Karpas-422 (cell line): Measurements from ENCODE around the gene LRRC3. TPM values are rescaled to one million over a fixed set of nuclear protein-coding genes. Genes with fewer than 3 reads are reported as not detected.
"Not testable (repeated sequence)": the region's sequence is repeated elsewhere in the genome, so short reads cannot be mapped to it uniquely, and the experiment has no call there.

Source experiments
- DNase-seq: peaks from one replicate; pipeline ENCODE4 v3.0.0-alpha.2; 2015
- H2AFZ ChIP-seq: fragments of 200-600 bp; sonication (generic); 2 replicates; pipeline ENCODE4 v1.6.1; 2014; ENCODE audit warnings: antibody characterized with exemption, low read length, mixed read lengths
- H3K27ac ChIP-seq: fragments of 200-600 bp; sonication (generic); 2 replicates; pipeline ENCODE4 v1.5.1; 2014; ENCODE audit warnings: mild to moderate bottlenecking, low read length, moderate library complexity
- H3K27me3 ChIP-seq: fragments of 200-600 bp; sonication (generic); 2 replicates; pipeline ENCODE4 v1.6.1; 2014; ENCODE audit warnings: low read length, mixed read lengths
- H3K36me3 ChIP-seq: fragments of 200-600 bp; sonication (generic); 2 replicates; pipeline ENCODE4 v1.6.1; 2014; ENCODE audit warnings: low read length, mixed read lengths; ENCODE audit not compliant: insufficient read depth
- H3K4me1 ChIP-seq: fragments of 200-600 bp; sonication (generic); 2 replicates; pipeline ENCODE4 v1.6.1; 2014; ENCODE audit warnings: mild to moderate bottlenecking, low read length, mixed read lengths
- H3K4me2 ChIP-seq: fragments of 200-600 bp; sonication (generic); 2 replicates; pipeline ENCODE4 v1.6.1; 2014; ENCODE audit warnings: low read length, low read depth, mild to moderate bottlenecking; ENCODE audit not compliant: poor library complexity, severe bottlenecking
- H3K4me3 ChIP-seq: fragments of 200-600 bp; sonication (generic); 2 replicates; pipeline ENCODE4 v1.5.1; 2014; ENCODE audit warnings: mild to moderate bottlenecking, antibody characterized with exemption, low read length, mixed read lengths
- H3K79me2 ChIP-seq: fragments of 200-600 bp; sonication (generic); 2 replicates; pipeline ENCODE4 v1.6.1; 2014; ENCODE audit warnings: mild to moderate bottlenecking, low read length, mixed read lengths
- H3K9ac ChIP-seq: fragments of 200-600 bp; sonication (generic); 2 replicates; pipeline ENCODE4 v1.6.0; 2014; ENCODE audit warnings: low read length
- H3K9me2 ChIP-seq: fragments of 200-600 bp; sonication (generic), shearing (Covaris generic); replicated peaks from 2 replicates; pipeline ENCODE4 v1.6.0; 2014; ENCODE audit warnings: mild to moderate bottlenecking, low read length, moderate library complexity; ENCODE audit not compliant: insufficient read depth
- H3K9me3 ChIP-seq: fragments of 300-700, 200-600 bp; sonication (generic); 2 replicates; pipeline ENCODE4 v1.6.1; 2014; ENCODE audit warnings: low read length, mixed read lengths
- H4K20me1 ChIP-seq: fragments of 200-600 bp; sonication (generic); 2 replicates; pipeline ENCODE4 v1.6.1; 2014; ENCODE audit warnings: mild to moderate bottlenecking, antibody characterized with exemption, low read length, low read depth; ENCODE audit not compliant: insufficient read depth
- total RNA-seq: library from RNA; depleted of rRNA; stranded (reverse); fragments of >200 nt; shearing (Covaris generic); gene quantifications from 2 replicates; pipeline ENCODE4 v1.2.3, GENCODE V29; 2014; ENCODE audit warnings: low replicate concordance

LRRC3 gene
- total RNA-seq, 1 experiment from 2014 or later: not detected

GRCh38 chr21:44503006-44503889 lies 47.9 kb downstream of the LRRC3 start:
- H3K79me2 ChIP-seq, DNase-seq, H3K9me2 ChIP-seq: not testable (repeated sequence)

DNA sequence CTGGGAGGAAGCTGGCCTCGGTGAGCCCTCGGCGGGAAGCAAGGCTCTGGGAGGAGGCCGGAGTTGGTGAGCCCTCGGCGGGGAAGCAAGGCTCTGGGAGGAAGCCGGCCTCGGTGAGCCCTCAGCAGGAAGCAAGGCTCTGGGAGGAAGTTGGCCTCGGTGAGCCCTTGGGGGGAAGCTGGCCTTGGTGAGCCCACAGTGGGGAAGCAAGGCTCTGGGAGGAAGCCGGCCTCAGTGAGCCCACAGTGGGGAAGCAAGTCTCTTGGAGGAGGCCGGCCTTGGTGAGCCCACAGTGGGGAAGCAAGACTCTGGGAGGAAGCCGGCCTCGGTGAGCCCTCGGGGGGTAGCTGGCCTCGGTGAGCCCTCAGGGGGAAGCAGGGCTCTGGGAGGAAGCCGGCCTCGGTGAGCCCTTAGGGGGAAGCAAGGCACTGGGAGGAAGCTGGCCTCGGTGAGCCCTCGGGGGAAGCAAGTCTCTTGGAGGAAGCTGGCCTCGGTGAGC lies 48.6 kb downstream of the LRRC3 start:
- Histone ChIP-seq H3K9me2 (no peaks in the 10 kb centered on the region), H3K27ac (no peak overlapping the region)
- DNase-seq: no peak

More at GRCh38 chr21:44503006-44503889, 47.9 kb downstream of the LRRC3 start:
- H3K27ac ChIP-seq, H3K9me3 ChIP-seq, H3K4me3 ChIP-seq, H3K27me3 ChIP-seq, H3K9ac ChIP-seq, H3K36me3 ChIP-seq, H3K4me1 ChIP-seq, H2AFZ ChIP-seq, H4K20me1 ChIP-seq, H3K4me2 ChIP-seq: not testable (repeated sequence)

GRCh38 chr21:44505673-44506278 lies 50.5 kb downstream of the LRRC3 start:
- Histone ChIP-seq H3K9ac (no peak overlapping the region), H3K27me3 (no peaks in the 10 kb centered on the region), H3K4me3 (no peak overlapping the region), H3K36me3 (no peaks in the 10 kb centered on the region), H2AFZ (no peak overlapping the region), H3K4me2 (no peak overlapping the region), H3K27ac (no peak overlapping the region), H3K79me2 (no peaks in the 10 kb centered on the region), H3K4me1 (peaks cover 4% of the 10 kb centered on the region), H3K9me3 (no peaks in the 10 kb centered on the region), H3K9me2 (no peaks in the 10 kb centered on the region), H4K20me1 (peaks cover 6% of the 10 kb centered on the region; the same call in 1 of the 2 replicates)
- DNase-seq: no peak

More for the DNA sequence above, 48.6 kb downstream of the LRRC3 start:
- Histone ChIP-seq H3K27me3 (no peaks in the 10 kb centered on the region), H3K9me3 (no peaks in the 10 kb centered on the region), H2AFZ (no peak overlapping the region), H3K79me2 (no peaks in the 10 kb centered on the region), H4K20me1 (no peaks in the 10 kb centered on the region), H3K4me1 (no peaks in the 10 kb centered on the region), H3K4me2 (no peak overlapping the region), H3K9ac (no peak overlapping the region), H3K36me3 (no peaks in the 10 kb centered on the region), H3K4me3 (no peak overlapping the region)

DNA sequence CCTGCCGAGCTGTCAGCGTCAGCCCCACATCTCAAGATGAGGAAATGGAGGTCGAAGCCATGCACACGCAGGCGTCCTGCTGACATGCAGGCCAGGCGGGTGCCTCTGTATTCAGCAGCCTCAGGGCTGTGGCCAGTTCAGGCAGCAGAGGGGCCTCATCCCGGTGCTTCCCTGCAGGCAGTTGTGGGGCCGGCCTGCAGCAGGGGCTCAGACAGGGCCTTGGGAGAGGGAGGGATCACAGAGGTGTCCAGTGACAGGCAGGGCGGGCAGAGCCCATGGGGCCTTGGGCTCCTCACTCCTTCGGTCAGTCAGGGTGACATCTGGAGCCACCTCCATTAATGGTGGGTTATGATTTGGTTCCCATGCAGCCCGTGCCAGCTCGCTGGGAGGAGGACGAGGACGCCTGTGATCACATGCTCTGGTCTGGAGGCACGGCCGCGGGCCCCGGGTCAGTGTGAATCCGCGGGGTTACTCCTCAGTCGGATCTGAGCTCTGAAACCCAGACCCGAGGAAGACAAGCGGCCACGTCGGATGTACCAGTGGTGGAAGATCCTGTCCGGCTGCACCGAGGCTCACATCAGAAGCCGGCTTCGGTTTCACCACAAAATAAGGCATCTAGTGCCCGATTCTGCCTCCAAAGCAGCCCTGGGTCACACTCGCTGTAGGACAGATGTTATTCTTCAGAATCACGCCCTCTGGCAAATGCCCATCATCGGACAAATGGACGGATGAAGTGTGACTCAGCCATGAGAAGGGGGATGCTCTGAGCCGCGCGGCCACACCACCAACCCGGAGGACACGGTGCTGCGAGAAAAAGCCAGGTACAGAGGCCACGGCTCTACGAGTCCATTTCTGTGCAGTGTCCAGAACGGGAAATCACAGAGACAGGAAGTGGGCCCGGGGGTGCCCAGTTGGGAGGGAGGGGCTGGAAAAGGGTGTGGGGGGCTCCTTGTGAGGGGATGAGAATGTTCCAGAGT lies 51.3 kb downstream of the LRRC3 start:
- Histone ChIP-seq H3K4me2 (no peak overlapping the region), H3K27me3 (no peaks in the 10 kb centered on the region), H2AFZ (no peak overlapping the region), H3K4me1 (peaks cover 6% of the 10 kb centered on the region), H3K9ac (no peak overlapping the region), H3K36me3 (no peaks in the 10 kb centered on the region), H3K9me2 (no peaks in the 10 kb centered on the region), H3K79me2 (no peaks in the 10 kb centered on the region), H3K27ac (no peak overlapping the region), H4K20me1 (peaks cover 6% of the 10 kb centered on the region; the same call in 1 of the 2 replicates), H3K9me3 (no peaks in the 10 kb centered on the region), H3K4me3 (no peak overlapping the region)
- DNase-seq: no peak

GRCh38 chr21:44507673-44508425 lies 52.5 kb downstream of the LRRC3 start:
- H3K36me3 ChIP-seq: no peaks in the 10 kb centered on the region
- no peaks in the 10 kb centered on the region for H3K27me3 ChIP-seq
- H3K9ac ChIP-seq: no peak overlapping the region
- no peak overlapping the region for H3K4me2 ChIP-seq
- H4K20me1 ChIP-seq: peaks cover 6% of the 10 kb centered on the region; the same call in 1 of the 2 replicates
- no peaks in the 10 kb centered on the region for H3K9me2 ChIP-seq
- no peak for DNase-seq
- no peak overlapping the region for H2AFZ ChIP-seq
- no peak overlapping the region for H3K4me3 ChIP-seq
- no peak overlapping the region for H3K27ac ChIP-seq
- no peaks in the 10 kb centered on the region for H3K79me2 ChIP-seq
- peaks cover 6% of the 10 kb centered on the region for H3K4me1 ChIP-seq
- no peaks in the 10 kb centered on the region for H3K9me3 ChIP-seq

GRCh38 chr21:44508426-44508710 lies 53.1 kb downstream of the LRRC3 start:
- Histone ChIP-seq H3K9me2 (no peaks in the 10 kb centered on the region), H3K4me3 (no peak overlapping the region), H3K4me2 (no peak overlapping the region), H3K79me2 (no peaks in the 10 kb centered on the region), H3K36me3 (no peaks in the 10 kb centered on the region), H3K4me1 (peaks cover 6% of the 10 kb centered on the region), H3K27me3 (no peaks in the 10 kb centered on the region), H3K9me3 (no peaks in the 10 kb centered on the region), H3K27ac (no peak overlapping the region), H2AFZ (no peak overlapping the region), H3K9ac (no peak overlapping the region), H4K20me1 (peaks cover 6% of the 10 kb centered on the region; the same call in 1 of the 2 replicates)
- no peak for DNase-seq

- no peak overlapping the region for H3K4me3 ChIP-seq
- H3K9me3 ChIP-seq: no peaks in the 10 kb centered on the region
- no peaks in the 10 kb centered on the region for H3K79me2 ChIP-seq
- DNase-seq: no peak
- no peak overlapping the region for H3K9ac ChIP-seq
- H3K4me2 ChIP-seq: no peak overlapping the region
- peaks cover 6% of the 10 kb centered on the region for H3K4me1 ChIP-seq
- H3K9me2 ChIP-seq: no peaks in the 10 kb centered on the region
- H3K36me3 ChIP-seq: no peaks in the 10 kb centered on the region
- no peak overlapping the region for H2AFZ ChIP-seq
- H4K20me1 ChIP-seq: peaks cover 6% of the 10 kb centered on the region; the same call in 1 of the 2 replicates
- H3K27me3 ChIP-seq: no peaks in the 10 kb centered on the region
- no peak overlapping the region for H3K27ac ChIP-seq
Observed at GRCh38 chr21:44508711-44509445, 53.6 kb downstream of the LRRC3 start.
